DLD1 (cell line): ENCODE results near the gene KCNQ4.

ENCODE experiments used
- in situ Hi-C: cut with HindIII; loops from 2 replicates; pipeline ENCODE4 v1.10.0; 2017; ENCODE audit warnings: low sequenced_read_pairs

The KCNQ4 gene

DNA sequence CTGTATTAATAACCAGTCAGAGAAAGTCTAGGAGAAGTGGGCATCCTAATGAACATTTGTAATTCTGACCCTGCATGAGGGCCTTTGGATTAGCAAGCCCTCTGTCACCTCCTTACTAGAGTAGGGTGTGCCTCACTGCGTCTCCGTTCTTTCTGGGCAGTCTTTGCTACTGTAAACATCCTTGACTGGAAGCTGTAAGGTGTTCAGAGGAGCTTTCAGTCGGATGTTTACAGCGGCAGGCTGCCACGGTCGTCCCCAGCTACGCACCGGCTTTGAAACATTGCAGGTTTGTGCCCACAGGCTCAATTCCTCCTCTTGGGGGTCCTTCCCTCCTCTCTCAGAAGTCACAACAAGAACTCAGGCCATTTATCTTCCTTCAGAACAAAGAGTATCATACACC is 29.4 kb upstream of the KCNQ4 start:
- in situ Hi-C loops = no loop called here

DNA sequence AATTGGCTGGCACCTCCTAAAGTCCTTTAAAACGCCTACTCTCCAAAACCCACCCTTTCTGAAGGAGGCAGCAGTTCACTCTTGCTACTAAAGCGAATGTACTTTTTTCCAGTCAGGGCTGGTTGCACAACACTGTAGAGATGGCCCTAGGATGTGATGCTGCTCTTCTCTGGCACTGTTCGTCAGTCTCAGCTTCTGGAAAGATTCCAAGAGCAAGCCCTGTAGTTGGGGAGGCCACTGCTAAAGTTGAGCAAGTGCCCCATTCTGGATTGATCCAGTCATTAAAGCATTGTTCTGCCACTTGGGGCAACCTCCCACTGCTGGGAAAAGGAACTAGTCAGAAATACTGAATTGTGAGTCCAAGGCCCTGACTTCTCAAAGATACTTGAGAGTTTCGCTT is 28.5 kb upstream of the KCNQ4 start:
- in situ Hi-C loops = no loop called here

DNA sequence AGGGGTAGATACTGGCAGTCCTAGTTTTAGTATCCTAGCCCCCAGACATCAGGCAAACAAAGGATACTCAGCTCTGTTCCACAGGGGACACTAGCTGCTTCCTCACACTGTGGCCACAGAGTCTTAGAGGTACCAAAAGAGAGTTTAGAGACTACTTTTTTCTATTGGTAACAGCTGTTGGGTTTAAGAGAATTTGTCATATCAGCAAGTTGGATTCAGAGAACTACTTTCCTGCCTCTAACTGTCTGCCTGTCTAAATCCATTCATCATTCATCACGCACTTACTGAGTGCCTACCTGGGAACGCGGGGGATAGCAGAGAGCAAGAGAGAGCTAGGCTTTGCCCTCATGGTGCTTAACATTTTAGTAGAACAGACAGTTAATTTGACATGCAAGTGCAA is 27.1 kb upstream of the KCNQ4 start:
- in situ Hi-C loops = no loop called here

DNA sequence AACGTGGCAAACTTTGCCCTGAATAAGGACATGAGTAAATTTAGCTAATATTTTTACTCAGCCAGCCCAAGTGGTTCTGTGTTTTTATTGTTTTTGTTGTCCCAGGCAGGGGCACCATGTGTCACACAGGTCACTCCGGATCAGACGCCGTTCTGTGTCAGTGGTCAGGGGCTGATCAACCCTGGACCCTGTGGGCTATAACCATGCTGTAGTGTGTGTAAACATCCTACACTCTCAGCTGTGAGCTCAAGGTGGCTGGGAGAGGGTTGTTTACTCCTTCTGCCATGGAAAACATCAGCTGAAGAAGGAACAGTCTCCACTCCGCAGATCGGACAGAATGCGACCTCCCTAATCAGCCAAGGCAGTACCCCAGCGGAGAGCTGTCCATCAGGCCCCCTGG is 26.5 kb upstream of the KCNQ4 start:
- in situ Hi-C loops = no loop called here

DNA sequence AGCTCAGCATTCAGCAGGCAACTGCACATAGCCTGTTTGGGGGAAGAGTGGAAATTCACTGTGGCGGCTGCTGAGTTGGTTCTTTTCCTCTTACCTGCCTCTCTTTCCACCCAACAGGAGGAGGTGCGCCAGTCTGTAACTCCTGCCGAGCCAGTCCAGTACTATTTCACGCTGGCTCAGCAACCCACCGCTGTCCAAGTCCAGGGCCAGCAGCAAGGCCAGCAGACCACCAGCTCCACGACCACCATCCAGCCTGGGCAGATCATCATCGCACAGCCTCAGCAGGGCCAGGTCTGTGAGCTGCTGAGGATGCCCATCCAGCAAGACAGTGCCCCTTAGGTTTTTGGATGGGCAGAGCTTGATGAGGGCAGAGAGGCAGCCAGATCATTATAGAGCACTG is 25.6 kb upstream of the KCNQ4 start:
- in situ Hi-C loops = no loop called here

DNA sequence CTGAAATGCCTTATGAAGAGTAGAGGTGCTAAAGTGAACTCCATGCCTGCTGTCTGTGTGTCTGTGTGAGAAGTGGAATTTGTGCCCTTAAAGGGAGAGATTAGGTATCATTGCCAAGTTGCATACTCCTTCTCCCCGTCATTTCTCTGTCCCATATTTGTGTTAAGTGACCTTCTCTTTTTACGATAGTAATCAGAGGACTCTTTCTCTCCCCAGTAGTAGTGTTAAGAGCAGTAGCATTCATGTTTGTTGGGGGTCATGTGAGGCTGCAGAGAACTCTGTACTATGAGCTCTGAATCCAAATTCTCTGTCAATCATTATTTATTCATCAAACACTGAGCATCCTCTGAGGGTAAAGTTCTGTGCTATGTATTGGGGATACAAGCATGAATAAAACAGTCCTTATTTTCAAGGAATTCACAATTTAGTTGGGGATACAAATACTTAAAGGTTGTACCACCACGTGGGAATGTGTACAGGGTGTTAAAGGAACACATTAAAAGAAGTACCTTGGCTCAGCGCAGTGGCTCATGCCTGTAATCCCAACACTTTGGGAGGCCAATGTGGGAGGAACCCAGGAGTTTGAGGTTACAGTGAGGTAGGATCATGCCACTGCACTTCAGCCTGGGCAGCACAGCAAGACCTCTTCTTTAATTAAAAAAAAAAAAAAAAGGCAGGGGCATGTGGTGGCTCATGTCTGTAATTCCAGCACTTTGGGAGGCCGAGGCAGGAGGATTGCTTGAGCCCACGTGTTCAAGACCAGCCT is 24.8 kb upstream of the KCNQ4 start:
- in situ Hi-C loops = no loop called here

DNA sequence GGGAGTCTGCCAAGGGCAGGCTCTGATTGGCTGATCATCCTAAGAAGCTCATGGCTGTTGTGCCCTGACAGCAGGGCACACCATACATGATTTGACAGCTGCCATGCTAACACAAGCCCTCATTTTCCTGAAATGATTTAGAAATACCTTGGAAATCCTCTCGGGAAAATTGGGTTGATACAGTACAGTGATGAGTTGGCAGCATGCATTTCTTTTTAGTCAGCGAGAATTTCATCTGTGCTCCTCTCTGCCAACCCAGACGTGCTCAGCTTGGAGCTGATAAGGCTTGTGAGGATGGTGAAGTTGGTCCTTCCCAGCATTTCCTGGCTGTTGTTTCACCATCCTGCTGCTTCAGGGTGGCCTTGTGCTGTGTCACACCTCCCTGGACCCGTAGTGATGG is 22.6 kb upstream of the KCNQ4 start:
- in situ Hi-C loops = no loop called here

DNA sequence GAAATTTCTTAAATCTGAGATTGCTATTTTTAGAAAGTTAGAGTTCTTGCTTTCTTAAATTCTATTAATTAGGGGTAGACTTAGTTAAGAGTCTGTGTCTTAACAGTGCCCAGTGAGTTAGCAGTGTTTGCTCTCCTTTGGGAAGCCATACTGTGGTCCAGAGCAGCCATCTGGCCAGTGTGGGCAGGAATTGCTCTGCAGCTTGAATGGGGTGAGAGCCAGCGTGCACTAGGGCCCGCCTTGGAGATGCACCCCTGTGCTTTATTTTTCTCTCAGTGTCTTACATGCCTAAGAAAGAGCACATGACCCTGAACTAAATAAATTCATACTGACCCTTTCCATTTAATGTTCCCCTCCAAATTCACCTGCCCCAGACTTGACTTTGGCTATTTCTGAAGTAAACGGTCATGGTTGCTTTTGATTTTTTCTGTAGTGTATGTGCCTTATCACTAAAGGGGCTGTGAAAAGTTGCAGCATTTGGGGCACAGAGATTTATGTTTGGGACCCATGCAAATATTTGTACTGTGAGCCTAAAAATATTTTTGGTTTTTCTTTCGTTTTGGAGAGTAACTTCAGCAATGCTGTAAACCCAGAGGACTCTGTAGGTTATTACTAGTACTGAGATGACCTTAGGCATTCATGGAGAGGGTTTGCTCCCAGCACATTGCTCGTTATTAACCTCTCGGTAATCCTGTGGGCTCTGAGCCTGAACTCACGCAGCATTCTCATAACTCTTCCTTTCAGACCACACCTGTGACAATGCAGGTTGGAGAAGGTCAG is 21.3 kb upstream of the KCNQ4 start:
- in situ Hi-C loops = no loop called here

DNA sequence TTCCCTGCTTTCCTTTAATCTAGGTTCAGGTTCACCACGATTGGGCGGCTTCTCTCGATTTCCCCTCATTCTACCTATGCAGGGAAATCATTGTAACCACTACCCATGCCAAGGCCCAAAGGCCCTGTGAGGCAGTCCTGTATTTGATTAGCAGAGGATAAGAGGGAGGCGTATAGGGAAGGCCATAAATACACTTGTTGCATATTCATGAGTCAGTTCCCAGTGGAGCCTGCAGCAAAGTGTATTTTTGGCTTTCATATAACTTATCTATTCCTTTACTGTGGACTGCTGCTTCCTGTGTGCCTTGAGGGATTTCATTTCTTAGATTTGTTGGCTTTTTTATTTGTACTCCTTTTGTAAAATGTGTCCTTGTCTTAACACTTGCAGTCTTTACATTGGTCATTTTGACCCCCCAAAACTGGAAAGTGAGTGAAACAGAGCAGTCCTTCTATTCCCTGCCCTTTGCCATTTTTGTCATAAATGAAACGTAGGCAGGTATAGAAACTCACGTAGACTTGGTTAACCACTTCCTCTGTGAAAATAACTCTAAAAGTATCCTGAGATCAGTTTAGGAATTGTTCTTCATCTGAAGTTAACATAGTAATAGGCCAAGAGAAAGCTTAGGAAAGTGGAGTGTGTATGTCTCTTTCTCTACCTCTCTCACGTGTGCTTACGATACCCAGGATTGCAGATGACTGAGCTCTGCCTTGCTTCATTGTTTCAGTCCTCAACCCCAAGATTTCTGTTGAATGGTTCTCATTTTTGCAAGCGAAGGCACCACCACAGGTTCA is 19.6 kb upstream of the KCNQ4 start:
- in situ Hi-C loops = no loop called here

DNA sequence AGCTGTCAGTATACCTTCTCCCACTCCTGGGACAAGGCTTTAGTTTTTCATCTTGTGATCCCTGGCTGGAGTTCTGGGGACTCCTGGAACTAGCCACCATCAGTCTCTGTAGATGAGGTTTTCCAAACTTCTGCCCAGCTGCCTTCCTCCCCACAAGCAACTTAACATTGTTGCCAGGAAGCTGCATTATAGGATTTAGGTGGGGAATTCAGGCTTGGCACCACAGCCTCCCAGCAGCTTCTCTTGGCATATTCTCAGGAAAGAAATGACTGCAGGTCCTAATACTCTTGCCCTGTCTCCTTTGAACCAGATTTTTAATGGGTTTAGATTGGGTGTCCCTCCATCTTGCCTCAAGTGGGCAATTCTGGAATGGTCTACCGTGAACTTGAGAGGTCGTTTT is 18.6 kb upstream of the KCNQ4 start:
- in situ Hi-C loops = no loop called here

DNA sequence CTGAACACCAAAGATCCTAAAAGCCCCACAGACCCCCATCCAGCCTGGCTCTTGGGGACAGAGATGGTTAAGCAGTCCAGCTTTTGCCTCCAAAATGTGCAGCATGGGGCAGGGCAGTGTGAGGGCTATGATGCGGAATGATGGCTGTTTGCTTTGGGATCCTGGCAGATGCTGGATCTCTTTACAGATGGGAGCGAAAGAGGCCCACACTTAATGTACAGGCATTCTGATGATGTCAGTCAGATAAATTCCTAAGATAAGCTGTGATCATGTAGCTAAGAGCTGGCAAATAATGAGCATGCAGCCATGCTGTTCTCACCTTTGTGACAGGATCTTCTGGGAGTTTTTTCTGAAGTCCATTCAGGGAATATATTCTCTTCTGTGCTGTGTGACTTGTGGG is 17.6 kb upstream of the KCNQ4 start:
- in situ Hi-C loops = no loop called here

DNA sequence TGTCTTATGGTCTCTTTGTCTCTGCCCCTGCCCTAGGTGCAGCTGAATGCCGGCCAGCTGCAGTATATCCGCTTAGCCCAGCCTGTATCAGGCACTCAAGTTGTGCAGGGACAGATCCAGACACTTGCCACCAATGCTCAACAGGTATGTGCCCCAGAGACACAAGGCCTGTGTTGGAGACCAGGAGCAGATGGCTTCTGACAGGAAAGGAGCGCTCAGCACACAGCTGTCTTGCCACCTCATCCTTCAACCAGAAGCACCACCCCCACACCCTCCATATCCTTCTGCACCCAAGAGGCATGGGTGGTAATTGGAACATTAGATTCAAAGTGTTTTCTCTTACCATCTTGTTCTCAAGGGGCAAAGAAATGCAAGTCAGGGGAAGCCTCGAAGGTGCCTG is 17.0 kb upstream of the KCNQ4 start:
- in situ Hi-C loops = no loop called here

DNA sequence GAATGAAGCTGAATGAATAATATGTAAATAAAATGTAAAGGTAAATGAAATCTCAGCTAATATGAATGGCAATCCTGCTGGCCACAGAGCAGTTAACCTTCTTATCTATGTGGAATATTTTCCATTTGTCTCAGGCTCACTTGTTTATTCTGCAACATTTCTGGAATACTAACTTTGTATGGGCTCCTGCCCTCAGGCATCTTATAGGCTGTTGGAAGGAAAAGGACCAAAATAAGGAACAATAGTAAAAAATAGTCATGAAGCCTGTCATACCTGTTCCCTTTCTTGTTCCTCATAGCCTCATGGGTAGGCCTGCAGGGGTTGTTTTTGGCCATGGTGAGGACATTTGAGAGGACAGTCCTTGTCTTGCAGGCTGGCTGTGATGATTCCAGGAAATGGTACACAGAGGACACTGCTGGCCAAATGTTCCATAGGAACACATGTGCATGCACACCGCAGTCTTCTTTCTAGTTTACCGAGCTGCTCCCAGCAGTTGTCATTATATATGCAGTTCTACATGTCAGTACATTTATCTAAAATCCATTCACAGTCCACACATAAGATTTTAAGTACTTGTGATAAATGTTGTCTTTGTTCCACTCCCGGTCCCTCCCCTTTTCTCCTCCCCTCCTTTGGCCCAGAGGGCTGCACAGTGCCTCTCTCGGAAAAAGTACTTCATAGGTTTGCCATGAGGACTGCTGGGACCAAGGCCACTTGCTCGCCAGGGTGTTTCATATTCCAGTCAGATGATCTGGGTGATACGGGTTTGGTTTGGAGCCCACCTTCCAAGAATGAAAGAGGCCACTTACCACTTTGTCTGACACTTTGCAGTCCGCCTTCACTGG is 15.2 kb upstream of the KCNQ4 start:
- in situ Hi-C loops = no loop called here

DNA sequence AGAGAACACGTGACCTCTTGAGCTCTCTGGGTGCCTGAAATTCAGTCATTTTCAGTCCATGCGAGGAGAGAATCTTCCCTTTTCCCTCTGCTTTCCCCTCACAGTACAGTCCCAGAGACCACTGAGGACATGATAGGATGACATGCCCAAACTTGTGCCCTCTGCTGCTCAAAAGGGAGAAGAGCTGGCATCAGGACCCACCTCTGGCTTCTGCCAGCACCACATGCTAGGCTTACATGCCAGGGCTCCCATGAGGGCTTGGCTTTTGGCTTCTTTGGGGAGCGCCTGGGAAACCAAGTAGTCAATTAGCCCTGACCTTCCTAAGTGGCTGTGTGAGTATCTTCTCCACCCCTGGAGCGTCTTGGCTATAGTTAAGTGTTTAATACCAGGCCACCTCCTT is 13.8 kb upstream of the KCNQ4 start:
- in situ Hi-C loops = no loop called here

DNA sequence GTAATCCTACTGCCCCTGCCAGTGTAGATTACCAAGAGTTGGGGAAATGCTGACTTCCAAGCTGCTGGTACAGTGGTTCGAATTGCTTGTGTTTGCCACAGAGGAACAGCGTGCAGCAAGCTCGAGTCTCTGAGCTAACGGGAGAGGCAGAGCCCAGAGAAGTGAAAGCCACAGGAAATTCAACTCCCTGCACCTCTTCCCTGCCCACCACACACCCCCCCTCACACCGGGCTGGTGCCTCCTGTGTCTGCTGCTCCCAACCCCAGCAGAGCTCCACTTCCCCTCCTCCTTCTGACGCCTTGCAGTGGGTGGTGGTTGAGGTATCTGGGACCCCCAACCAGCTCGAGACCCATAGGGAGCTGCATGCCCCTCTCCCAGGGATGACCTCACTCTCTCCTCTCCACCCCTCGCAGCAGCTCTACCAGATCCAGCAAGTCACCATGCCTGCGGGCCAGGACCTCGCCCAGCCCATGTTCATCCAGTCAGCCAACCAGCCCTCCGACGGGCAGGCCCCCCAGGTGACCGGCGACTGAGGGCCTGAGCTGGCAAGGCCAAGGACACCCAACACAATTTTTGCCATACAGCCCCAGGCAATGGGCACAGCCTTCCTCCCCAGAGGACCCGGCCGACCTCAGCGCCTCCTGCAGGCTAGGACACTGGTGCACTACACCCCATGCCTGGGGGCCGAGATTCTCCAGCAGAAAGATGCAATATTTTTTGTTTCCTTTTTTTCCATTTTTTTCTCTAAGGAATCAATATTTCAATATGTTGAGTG is 13.1 kb upstream of the KCNQ4 start:
- in situ Hi-C loops = no loop called here

DNA sequence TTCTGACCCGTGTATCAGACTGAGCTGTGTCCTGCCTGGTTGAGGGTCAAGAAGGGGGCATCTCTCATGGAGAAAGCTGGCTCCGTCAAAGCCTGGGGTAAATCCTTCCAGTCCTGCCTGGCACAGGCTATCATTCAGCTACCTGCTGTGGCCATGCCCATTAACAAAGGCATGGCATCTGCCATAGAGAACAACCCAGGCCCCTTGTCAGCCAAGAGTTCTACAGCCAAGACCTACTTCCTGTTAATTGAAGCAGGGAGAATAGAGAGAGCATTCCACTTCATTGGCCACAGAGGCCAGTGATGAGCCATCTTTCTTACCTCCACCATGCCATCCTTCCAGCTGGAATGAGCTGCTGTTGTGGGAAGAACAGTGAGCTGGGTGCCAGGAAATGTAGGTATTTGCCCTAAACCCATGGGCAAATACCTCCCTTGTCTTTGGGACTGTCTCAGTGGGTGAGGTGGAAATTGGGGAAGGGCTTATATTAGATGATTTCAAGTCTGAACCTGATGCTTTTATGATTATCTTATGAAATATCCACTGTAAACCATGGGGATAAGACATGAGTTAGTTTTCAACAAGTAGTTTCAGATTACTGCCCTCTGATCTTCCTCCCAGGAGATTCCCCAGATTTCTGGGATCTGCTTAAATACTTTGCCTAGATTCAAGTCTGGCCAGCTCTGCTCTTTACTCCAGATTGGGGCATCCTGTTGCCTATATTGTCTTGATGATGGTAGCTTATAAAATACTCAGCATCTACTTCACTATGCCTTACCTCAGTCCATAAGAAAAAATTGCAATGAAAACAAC is 11.2 kb upstream of the KCNQ4 start:
- in situ Hi-C loops = no loop called here

DNA sequence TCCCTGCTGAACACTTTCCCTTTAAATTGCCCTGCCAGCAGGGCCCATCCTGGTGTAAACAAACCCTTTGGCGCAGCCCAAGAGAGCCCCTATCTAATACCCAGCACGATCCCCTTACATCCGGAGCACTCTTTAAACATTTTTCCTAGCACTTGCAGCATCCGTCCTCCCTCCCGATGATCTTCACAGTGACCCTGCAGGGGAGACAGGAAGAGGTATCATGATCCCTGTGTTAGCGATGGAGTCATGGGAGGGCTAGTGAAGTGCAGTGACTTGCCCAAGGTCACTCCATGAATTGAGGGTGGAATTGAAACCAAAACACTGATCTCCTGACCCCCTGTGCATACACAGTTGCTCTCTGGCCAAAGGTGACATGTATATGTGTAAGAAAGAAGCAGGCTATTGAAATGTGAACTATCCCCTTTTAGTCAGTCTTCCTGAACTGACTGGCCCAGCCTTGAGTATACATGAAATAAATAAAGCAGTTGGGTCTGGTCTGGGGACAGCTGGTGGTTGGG is 9.8 kb upstream of the KCNQ4 start:
- in situ Hi-C loops = no loop called here

DNA sequence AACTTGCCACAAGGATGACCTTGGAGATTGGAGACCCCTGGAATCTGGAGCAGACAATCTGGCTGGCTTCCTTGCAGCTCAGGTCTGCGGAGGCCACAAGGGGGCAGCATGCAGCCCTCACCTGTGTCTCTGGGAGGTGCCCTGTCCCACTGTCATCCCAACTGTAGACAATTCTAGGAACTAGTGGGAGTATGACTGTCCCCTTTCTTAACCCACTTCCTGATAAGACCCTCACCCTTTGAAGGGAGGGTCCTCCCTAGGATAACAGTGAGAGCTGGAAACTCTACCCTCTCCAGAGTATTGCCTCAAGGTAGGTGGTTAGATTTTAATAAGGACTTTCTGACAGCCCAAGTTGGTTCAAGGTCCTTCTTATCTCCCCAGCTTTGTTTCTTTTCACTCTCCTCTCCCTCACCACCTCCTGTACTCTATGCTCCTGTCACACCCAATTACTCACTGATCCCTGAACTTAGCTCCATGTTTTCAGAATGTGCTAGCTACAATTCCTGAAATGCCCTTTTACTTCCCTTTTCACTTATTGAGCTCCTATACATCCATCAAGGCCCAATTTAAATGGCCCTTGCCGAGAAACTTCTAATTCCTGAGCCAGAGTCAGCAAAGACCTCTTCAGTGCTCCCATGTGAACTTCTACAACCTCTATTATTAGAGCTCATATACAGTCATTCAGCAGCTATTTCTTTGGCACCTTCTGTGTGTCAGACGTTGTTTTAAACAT is 9.2 kb upstream of the KCNQ4 start:
- in situ Hi-C loops = no loop called here
